Stimulated activated naive B cell treated with anti-CD40 and anti-IgM and Interleukin-4, amounts not matched to agents 10 μg/mL and 1 μg/mL and 100 μg/mL, for 72 hours (primary cell): ENCODE results near the gene SLX4IP.

ENCODE experiments used
- ATAC-seq, 2 donors: fragments of 150-1000 bp; cut with Tn5 transposase; replicated peaks; 2 replicates each; pipeline ENCODE4 v1.10.0; 2021; ENCODE audit warnings: moderate library complexity in 1 of 2
- DNase-seq: peaks from one replicate; pipeline ENCODE4 v3.0.0; 2021
- H3K27ac Mint-ChIP-seq: one replicate; pipeline ENCODE4 v1.8.0; 2022; ENCODE audit warnings: mild to moderate bottlenecking, mixed read lengths
- H3K27me3 Mint-ChIP-seq, 2 donors: one replicate each; pipeline ENCODE4 v1.8.0; 2022; ENCODE audit warnings: mixed read lengths in 2 of 2
- H3K36me3 Mint-ChIP-seq, 2 donors: one replicate each; pipeline ENCODE4 v1.8.0; 2022; ENCODE audit warnings: mixed read lengths in 2 of 2, mild to moderate bottlenecking in 1 of 2
- H3K4me1 Mint-ChIP-seq, 2 donors: one replicate each; pipeline ENCODE4 v1.8.0; 2022; ENCODE audit warnings: mixed read lengths in 2 of 2, mild to moderate bottlenecking in 1 of 2
- H3K4me3 Mint-ChIP-seq, 2 donors: one replicate each; pipeline ENCODE4 v1.8.0; 2022; ENCODE audit warnings: mild to moderate bottlenecking in 2 of 2, mixed read lengths in 2 of 2, moderate library complexity in 1 of 2
- H3K9me3 Mint-ChIP-seq, 2 donors: one replicate each; pipeline ENCODE4 v1.8.0; 2022; ENCODE audit warnings: mixed read lengths in 2 of 2, mild to moderate bottlenecking in 1 of 2

SLX4IP gene

DNA sequence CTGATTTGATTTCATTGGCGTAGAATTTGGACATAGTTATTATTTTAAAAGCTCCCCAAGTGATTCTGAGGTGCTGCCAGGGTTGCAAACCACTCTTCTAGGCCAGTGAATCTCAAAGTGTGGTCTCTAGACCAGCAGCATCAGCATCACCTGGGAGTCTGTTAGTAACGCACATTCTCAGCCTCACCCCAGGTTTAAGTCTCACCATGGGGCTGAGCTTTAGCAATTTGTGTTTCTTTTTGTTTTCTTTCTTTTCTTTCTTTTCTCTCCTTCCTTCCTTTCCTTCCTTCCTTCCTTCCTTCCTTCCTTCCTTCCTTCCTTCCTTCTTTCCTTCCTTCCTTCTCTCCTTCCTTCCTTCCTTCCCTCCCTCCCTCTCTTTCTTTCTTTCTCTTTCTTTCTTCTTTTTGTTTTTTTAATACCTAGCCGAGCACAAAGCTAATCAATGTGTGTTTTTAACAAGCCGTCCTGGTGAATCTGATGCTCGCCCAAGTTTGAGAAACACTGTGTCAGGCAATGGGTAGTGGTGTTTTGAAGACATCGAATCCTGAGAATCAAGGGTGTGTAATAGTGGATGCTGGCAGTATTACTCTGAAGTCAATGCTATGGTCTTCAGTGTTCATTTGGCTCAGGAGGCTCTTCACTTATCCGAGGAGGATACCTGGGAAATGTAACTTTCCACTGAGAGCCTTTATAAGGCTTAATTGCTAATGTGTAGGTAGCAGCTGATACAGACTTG, 104.9 kb downstream of the SLX4IP start:
- no peak for ATAC-seq
- Mint-ChIP-seq H3K4me1 (peaks cover 17 to 33% of the 10 kb centered on the region in 2 donors), H3K9me3 (no peaks in the 10 kb centered on the region), H3K36me3 (peaks cover 3 to 6% of the 10 kb centered on the region in 2 donors), H3K4me3 (no peak overlapping the region), H3K27me3 (no peaks in the 10 kb centered on the region), H3K27ac (no peak overlapping the region)
- DNase-seq = no peak

GRCh38 chr20:10540636-10541493, 105.8 kb downstream of the SLX4IP start:
- no peak overlapping the region for H3K4me3 Mint-ChIP-seq
- no peak overlapping the region for H3K27ac Mint-ChIP-seq
- H3K27me3 Mint-ChIP-seq = no peaks in the 10 kb centered on the region
- peaks cover 18 to 39% of the 10 kb centered on the region in 2 donors for H3K4me1 Mint-ChIP-seq
- no peak for DNase-seq
- H3K36me3 Mint-ChIP-seq = peaks cover 3 to 4% of the 10 kb centered on the region in 2 donors
- H3K9me3 Mint-ChIP-seq = no peaks in the 10 kb centered on the region
- ATAC-seq = no peak

- H3K9me3 Mint-ChIP-seq = no peaks in the 10 kb centered on the region
- no peak overlapping the region for H3K27ac Mint-ChIP-seq
- H3K36me3 Mint-ChIP-seq = peaks cover 3 to 4% of the 10 kb centered on the region in 2 donors
- H3K4me3 Mint-ChIP-seq = no peak overlapping the region
- no peaks in the 10 kb centered on the region for H3K27me3 Mint-ChIP-seq
- ATAC-seq = no peak
- peaks cover 18 to 46% of the 10 kb centered on the region in 2 donors for H3K4me1 Mint-ChIP-seq
- no peak for DNase-seq
These were observed 106.7 kb downstream of the SLX4IP start for GRCh38 chr20:10541668-10542411.

- no peaks in the 10 kb centered on the region for H3K9me3 Mint-ChIP-seq
- no peak overlapping the region for H3K27ac Mint-ChIP-seq
- no peak for DNase-seq
- no peak for ATAC-seq
- peaks cover 3 to 4% of the 10 kb centered on the region in 2 donors for H3K36me3 Mint-ChIP-seq
- no peak overlapping the region for H3K4me3 Mint-ChIP-seq
- H3K27me3 Mint-ChIP-seq = no peaks in the 10 kb centered on the region
- H3K4me1 Mint-ChIP-seq = peaks cover 18 to 46% of the 10 kb centered on the region in 2 donors
These were observed 107.3 kb downstream of the SLX4IP start for GRCh38 chr20:10542442-10542841.

GRCh38 chr20:10543480-10543879, 108.4 kb downstream of the SLX4IP start:
- Mint-ChIP-seq H3K4me3 (no peak overlapping the region), H3K36me3 (peaks cover 4 to 6% of the 10 kb centered on the region in 2 donors), H3K4me1 (peaks cover 22 to 46% of the 10 kb centered on the region in 2 donors), H3K27me3 (no peaks in the 10 kb centered on the region), H3K9me3 (no peaks in the 10 kb centered on the region), H3K27ac (no peak overlapping the region)
- DNase-seq = no peak
- ATAC-seq = no peak

- peaks cover 4 to 12% of the 10 kb centered on the region in 2 donors for H3K36me3 Mint-ChIP-seq
- DNase-seq (no peak), ATAC-seq (no peak)
- no peaks in the 10 kb centered on the region for H3K9me3 Mint-ChIP-seq
- peaks cover 37 to 56% of the 10 kb centered on the region in 2 donors for H3K4me1 Mint-ChIP-seq
- H3K27me3 Mint-ChIP-seq = no peaks in the 10 kb centered on the region
- no peak overlapping the region for H3K27ac Mint-ChIP-seq
- no peak overlapping the region for H3K4me3 Mint-ChIP-seq
These were observed 112.4 kb downstream of the SLX4IP start for GRCh38 chr20:10547276-10548114.

DNA sequence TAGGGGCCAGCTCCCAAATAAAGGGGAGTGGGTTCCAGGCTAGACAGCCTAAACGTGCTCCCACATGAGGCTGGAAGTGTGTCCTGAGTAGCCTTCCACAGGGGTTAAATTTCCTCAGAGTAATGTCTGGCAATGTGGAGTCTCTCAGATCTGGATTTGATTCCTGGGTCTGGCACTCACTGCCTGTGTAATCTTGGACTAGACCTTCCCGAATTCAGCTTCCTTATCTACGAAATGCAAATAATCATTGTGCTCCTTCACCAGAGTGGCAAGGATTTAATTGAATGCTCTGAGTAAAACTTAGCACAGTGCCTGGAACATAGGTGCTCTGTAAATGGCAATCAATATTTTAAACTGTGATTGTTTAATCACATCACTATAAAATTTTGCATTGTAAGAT, 114.4 kb downstream of the SLX4IP start:
- Mint-ChIP-seq H3K4me3 (no peak overlapping the region), H3K27ac (no peak overlapping the region), H3K36me3 (peaks cover 0 to 9% of the 10 kb centered on the region in 2 donors), H3K9me3 (no peaks in the 10 kb centered on the region), H3K4me1 (peaks cover 30 to 57% of the 10 kb centered on the region in 2 donors), H3K27me3 (no peaks in the 10 kb centered on the region)
- ATAC-seq (no peak), DNase-seq (no peak)

DNA sequence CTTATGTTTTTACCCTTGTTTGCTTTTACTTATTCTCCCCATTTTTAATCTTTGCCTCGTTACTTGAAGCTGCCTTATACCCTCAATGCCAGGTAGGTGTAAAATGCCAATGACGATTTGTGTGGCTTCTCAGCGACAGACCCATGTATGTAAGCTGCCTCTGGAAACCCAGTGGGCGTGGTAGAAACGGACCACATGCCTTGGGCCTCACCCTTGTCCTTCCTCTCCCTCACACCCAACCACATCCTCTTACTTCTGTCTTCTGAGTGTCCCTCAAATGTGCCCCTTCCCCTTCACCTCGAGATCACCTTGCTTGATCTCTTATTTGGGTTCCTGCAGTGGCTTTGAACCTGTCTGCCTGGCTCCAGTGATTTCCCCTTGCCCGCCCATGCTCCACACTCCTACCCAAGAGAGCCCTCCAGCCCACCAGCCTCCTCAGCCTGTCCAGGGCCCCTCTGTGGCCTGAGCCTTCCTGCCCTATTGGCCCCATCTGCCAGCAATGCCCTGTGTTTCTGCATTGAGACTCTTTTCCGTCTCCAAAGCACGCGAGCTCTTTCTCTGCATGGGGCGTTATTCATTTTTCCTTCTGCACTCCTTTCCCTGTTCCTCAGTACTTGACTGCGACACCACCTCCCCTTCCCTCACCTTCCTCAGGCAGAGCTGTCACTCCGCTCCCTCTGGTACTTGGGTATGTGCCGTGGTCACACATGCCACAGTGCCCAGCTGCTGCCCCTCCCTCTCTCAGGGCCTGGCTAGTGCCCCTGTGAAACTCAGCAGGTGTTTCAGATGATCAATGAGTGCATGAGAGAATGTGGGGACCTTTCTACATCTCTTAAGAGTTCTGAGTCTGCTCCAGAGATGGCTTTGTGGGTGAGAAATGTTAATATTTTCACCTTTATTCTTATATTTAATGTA, 115.4 kb downstream of the SLX4IP start:
- Mint-ChIP-seq H3K4me3 (no peak overlapping the region), H3K27me3 (no peaks in the 10 kb centered on the region), H3K4me1 (peaks cover 30 to 54% of the 10 kb centered on the region in 2 donors), H3K36me3 (peaks cover 0 to 9% of the 10 kb centered on the region in 2 donors), H3K27ac (peak overlapping the region; percentile 33), H3K9me3 (no peaks in the 10 kb centered on the region)
- ATAC-seq (no peak), DNase-seq (no peak)

DNA sequence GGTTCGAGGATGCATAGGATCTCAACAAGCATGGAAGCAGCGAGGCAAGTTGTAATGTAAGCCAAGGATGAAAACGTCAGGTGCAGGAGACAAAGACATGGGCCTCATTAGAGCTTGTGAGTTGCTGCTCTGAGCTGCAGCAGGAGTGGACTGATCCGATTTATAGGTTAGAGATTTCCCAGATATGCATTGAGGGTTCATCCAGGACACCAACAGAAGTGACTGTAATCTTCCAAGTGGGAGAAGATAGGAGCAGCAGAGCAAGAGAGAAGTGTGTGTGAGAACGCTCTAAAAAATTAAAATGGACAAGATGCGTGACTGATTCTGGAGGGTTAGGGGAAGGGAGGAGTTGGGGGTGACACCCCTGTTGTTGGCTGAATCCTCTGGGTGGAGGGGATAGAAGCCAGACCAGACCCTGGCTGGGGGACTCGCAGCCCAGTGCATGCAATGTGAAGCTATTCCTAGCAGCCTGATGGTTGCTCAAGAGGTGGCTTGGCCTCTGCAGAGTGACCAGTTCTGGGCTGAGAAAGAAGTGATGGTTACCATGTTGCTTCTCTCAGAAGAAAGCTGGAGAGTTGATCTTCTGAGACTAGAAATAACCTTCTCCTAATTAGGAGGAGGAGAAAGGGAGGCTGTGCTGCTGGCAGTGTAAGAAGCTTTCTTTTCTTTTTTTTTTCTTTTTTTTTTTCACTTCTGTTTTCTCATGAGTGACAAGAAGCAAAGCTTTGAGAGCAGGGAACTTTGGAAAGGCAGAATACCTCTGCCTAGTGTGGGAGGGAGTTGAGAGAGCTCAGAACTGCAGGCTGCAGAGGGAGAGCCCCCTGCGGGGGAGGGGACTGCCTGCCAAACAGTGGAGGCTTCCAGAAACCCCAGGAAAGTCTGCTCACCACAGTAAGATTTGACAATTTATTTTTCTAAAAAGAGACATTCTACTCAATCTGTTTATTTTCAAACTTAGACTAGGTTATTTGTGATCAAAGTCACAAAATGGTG, 116.9 kb downstream of the SLX4IP start:
- ATAC-seq (peak; percentile 95 to 97), DNase-seq (peak; percentile 46)
- H3K27ac Mint-ChIP-seq = peak overlapping the region; percentile 66

DNA sequence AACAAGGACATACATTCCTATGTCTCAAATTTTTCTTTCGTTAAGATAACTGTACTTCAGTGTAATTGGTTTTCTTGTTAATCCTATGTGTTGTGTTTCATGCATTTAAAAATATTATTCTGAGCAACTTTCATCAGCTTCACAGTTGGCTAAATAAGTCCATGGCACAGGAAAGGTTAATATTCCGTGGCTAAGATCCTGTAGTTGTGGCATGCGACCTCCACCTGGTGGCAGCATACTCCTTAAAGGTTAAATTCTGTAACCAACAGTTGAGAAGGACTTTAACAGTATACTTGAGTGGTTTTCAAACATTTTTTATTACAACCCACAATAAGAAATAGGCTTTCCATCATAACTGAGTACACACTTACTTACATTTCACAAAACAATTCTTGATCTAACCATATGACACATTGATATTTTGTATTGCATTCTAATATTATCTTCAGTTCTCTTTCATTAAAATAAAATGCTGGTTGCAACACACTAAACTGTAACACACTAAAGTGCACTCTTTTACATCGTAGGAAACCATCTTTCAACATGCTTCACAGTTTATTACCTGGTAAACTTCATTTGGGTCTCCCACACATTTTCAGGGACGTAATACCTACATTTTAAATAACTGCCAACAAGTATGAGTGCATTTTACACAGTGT, 118.3 kb downstream of the SLX4IP start:
- Mint-ChIP-seq H3K27me3 (no peaks in the 10 kb centered on the region), H3K36me3 (peaks cover 7% of the 10 kb centered on the region in 2 donors), H3K4me3 (no peak overlapping the region), H3K27ac (no peak overlapping the region), H3K4me1 (peaks cover 25 to 44% of the 10 kb centered on the region in 2 donors), H3K9me3 (no peaks in the 10 kb centered on the region)
- DNase-seq = no peak
- no peak for ATAC-seq

More for the DNA sequence above, 116.9 kb downstream of the SLX4IP start:
- Mint-ChIP-seq H3K27me3 (no peaks in the 10 kb centered on the region), H3K9me3 (no peaks in the 10 kb centered on the region), H3K4me3 (peak overlapping the region; percentile 19 to 44), H3K36me3 (peaks cover 4 to 9% of the 10 kb centered on the region in 2 donors), H3K4me1 (peaks cover 28 to 44% of the 10 kb centered on the region in 2 donors)

- no peak overlapping the region for H3K4me3 Mint-ChIP-seq
- H3K27me3 Mint-ChIP-seq = no peaks in the 10 kb centered on the region
- no peak overlapping the region for H3K27ac Mint-ChIP-seq
- H3K9me3 Mint-ChIP-seq = no peaks in the 10 kb centered on the region
- peaks cover 18 to 38% of the 10 kb centered on the region in 2 donors for H3K4me1 Mint-ChIP-seq
- ATAC-seq (no peak), DNase-seq (no peak)
- peaks cover 10 to 11% of the 10 kb centered on the region in 2 donors for H3K36me3 Mint-ChIP-seq
These were observed 119.2 kb downstream of the SLX4IP start for GRCh38 chr20:10554285-10554684.
